ENCODE data around the gene PRM1.

GRCh38 chr16:11260596-11260966, 20.5 kb downstream of the PRM1 start:
- TF ChIP-seq CTCF (IDR thresholded peaks at IDR 0.05) = no peak
- no peak for TF ChIP-seq POLR2A (IDR thresholded peaks at IDR 0.05)
